Spleen (tissue), 7 donors: ENCODE results near the gene AK1.

ENCODE experiments used
- CTCF ChIP-seq, 11 experiments: fragments of 200-600 bp in 7 of 11; fragments of 450-650 bp in 4 of 11; sonication (generic) in 4 of 11; IDR thresholded peaks in 8 of 11; conservative IDR thresholded peaks in 3 of 11; 1 replicate in 7 of 11; 2 replicates in 4 of 11; pipeline versions ENCODE4 v1.4.0 to v1.8.0; 2016 to 2021; ENCODE audit warnings: antibody characterized with exemption in 11 of 11, inconsistent platforms in 4 of 11, mild to moderate bottlenecking in 1 of 11
- POLR2A ChIP-seq, 3 donors: fragments of 450-650 bp; IDR thresholded peaks; one replicate each; pipeline ENCODE4 v1.5.1; 2017; ENCODE audit warnings: antibody characterized with exemption in 3 of 3, mild to moderate bottlenecking in 1 of 3
- donor health status: DM: no; HTN: no; CAD: no; lungs with moderate emphysema.
- donor health status: DM: no; HTN: no; CAD: no.
- donor health status: DM: no; HTN: no; CAD: no.

- TF ChIP-seq CTCF (IDR thresholded peaks at IDR 0.05 in 8 of 11, conservative IDR thresholded peaks at IDR 0.05 in 3 of 11) (no peak), POLR2A (IDR thresholded peaks at IDR 0.05) (no peak)
Measured at GRCh38 chr9:127884976-127885490, 7.6 kb upstream of the AK1 start.
